H1 (cell line): Measurements from ENCODE around the gene CCR9. TPM values are rescaled to one million over a fixed set of nuclear protein-coding genes. Genes with fewer than 3 reads are reported as not detected.
"Not testable (repeated sequence)": the region's sequence is repeated elsewhere in the genome, so short reads cannot be mapped to it uniquely, and the experiment has no call there.

Source experiments
- CTCF ChIA-PET: fragments of 300-600 bp; sonication (Branson Sonifier 250); formaldehyde crosslinking; loops from one replicate; lab custom pipeline; 2021; ENCODE audit not compliant: partially characterized antibody; lab: Charles Lee
- POLR2A ChIA-PET: fragments of 300-600 bp; sonication (Branson Sonifier 250); formaldehyde crosslinking; loops from one replicate; lab custom pipeline; 2021; ENCODE audit warnings: inconsistent platforms; ENCODE audit not compliant: partially characterized antibody; lab: Charles Lee
- DNase-seq, 2 experiments: peaks; one replicate each; pipeline versions ENCODE4 v3.0.0 to v3.0.0-alpha.2; 2010 to 2022; ENCODE audit warnings: low spot score in 2 of 2, low read depth in 1 of 2, mixed read lengths in 1 of 2
- FAIRE-seq: peaks from 2 replicates; lab custom pipeline; 2011; peaks lifted over from hg19 to GRCh38; lab: Jason Lieb, UNC
- H2AFZ ChIP-seq: 2 replicates; pipeline ENCODE4 v1.8.1; 2012; ENCODE audit warnings: low read length, inconsistent platforms
- H2AK5ac ChIP-seq: 2 replicates; pipeline ENCODE4 v1.6.1; 2013; ENCODE audit warnings: low read depth, low read length
- H2BK120ac ChIP-seq: replicated peaks from 2 replicates; pipeline ENCODE3; 2013; ENCODE audit warnings: low read depth, low read length, inconsistent platforms
- H2BK12ac ChIP-seq: 2 replicates; pipeline ENCODE4 v1.6.1; 2013; ENCODE audit warnings: low read depth, low read length
- H2BK15ac ChIP-seq: 2 replicates; pipeline ENCODE4 v1.6.1; 2013; ENCODE audit warnings: low read length
- H2BK20ac ChIP-seq: 2 replicates; pipeline ENCODE4 v1.6.1; 2013; ENCODE audit warnings: low read length
- H2BK5ac ChIP-seq: 2 replicates; pipeline ENCODE4 v1.6.1; 2013; ENCODE audit warnings: low read depth, low read length
- H3K14ac ChIP-seq: 2 replicates; pipeline ENCODE4 v1.6.1; 2013; ENCODE audit warnings: inconsistent platforms; ENCODE audit not compliant: insufficient read length
- H3K18ac ChIP-seq: 2 replicates; pipeline ENCODE4 v1.6.1; 2013; ENCODE audit warnings: low read length; ENCODE audit errors: extremely low read depth
- H3K23ac ChIP-seq: 2 replicates; pipeline ENCODE4 v1.6.1; 2013; ENCODE audit warnings: inconsistent platforms; ENCODE audit not compliant: insufficient read length
- H3K23me2 ChIP-seq: 2 replicates; pipeline ENCODE4 v1.6.1; 2013; ENCODE audit warnings: low read depth, low read length
- H3K27ac ChIP-seq: 2 replicates; pipeline ENCODE4 v1.6.1; 2011; ENCODE audit warnings: low read depth, low read length, inconsistent platforms
- H3K27me3 ChIP-seq, 4 experiments: replicated peaks in 1 of 4; 1 replicate in 1 of 4; 2 replicates in 3 of 4; pipeline versions ENCODE4 v1.6.1 to v1.8.1; 2011 to 2013; ENCODE audit warnings: low read length in 3 of 4, mild to moderate bottlenecking in 3 of 4, inconsistent platforms in 2 of 4, mixed read lengths in 2 of 4, moderate library complexity in 1 of 4; ENCODE audit not compliant: control insufficient read depth in 3 of 4, insufficient read depth in 3 of 4; ENCODE audit errors: extremely low read depth in 1 of 4
- H3K36me3 ChIP-seq, 4 experiments: 2 replicates each; pipeline versions ENCODE4 v1.6.1 to v1.8.1; 2011 to 2013; ENCODE audit warnings: mild to moderate bottlenecking in 4 of 4, low read length in 3 of 4, moderate library complexity in 2 of 4, control low read depth in 1 of 4, inconsistent platforms in 1 of 4; ENCODE audit not compliant: insufficient read depth in 4 of 4, control insufficient read depth in 2 of 4
- H3K4ac ChIP-seq: replicated peaks from 2 replicates; pipeline ENCODE3; 2013; ENCODE audit warnings: low read length, low read depth, mixed read lengths, inconsistent platforms; ENCODE audit not compliant: insufficient read length
- H3K4me1 ChIP-seq, 4 experiments: replicated peaks in 1 of 4; 1 replicate in 1 of 4; 2 replicates in 3 of 4; pipeline versions ENCODE4 v1.6.1 to v1.8.1; 2011 to 2013; ENCODE audit warnings: low read length in 3 of 4, inconsistent platforms in 2 of 4, mixed read lengths in 1 of 4; ENCODE audit not compliant: insufficient read depth in 4 of 4, control insufficient read depth in 3 of 4
- H3K4me2 ChIP-seq, 2 experiments: 2 replicates each; pipeline versions ENCODE4 v1.6.1 to v1.8.1; 2011 to 2013; ENCODE audit warnings: low read depth in 2 of 2, low read length in 2 of 2, control low read depth in 1 of 2, inconsistent platforms in 1 of 2, mild to moderate bottlenecking in 1 of 2; ENCODE audit not compliant: insufficient read depth in 1 of 2
- H3K4me3 ChIP-seq, 4 experiments: fragments of 200-600, 300-600 bp in 1 of 4; sonication (generic), shearing (Covaris generic), sonication (Bioruptor Twin) in 1 of 4; 2 replicates each; pipeline versions ENCODE4 v1.5.1 to v1.8.1; 2011 to 2016; ENCODE audit warnings: low read length in 4 of 4, low read depth in 3 of 4, control low read depth in 2 of 4, inconsistent platforms in 2 of 4, mild to moderate bottlenecking in 2 of 4, mixed read lengths in 1 of 4, moderate library complexity in 1 of 4; ENCODE audit not compliant: insufficient read depth in 2 of 4; ENCODE audit errors: extremely low read depth in 1 of 4
- H3K56ac ChIP-seq: replicated peaks from 2 replicates; pipeline ENCODE3; 2013; ENCODE audit warnings: low read depth, mild to moderate bottlenecking, mixed read lengths, low read length, inconsistent platforms; ENCODE audit not compliant: insufficient read length
- H3K79me1 ChIP-seq: 2 replicates; pipeline ENCODE4 v1.6.1; 2013; ENCODE audit warnings: low read depth, low read length, control low read depth
- H3K79me2 ChIP-seq, 2 experiments: 2 replicates each; pipeline versions ENCODE4 v1.6.1 to v1.8.1; 2012 to 2013; ENCODE audit warnings: low read length in 2 of 2, mild to moderate bottlenecking in 2 of 2, inconsistent platforms in 1 of 2; ENCODE audit not compliant: insufficient read depth in 2 of 2, control insufficient read depth in 1 of 2
- H3K9ac ChIP-seq, 4 experiments: replicated peaks in 1 of 4; 1 replicate in 1 of 4; 2 replicates in 3 of 4; pipeline versions ENCODE4 v1.6.1 to v1.8.1; 2011 to 2013; ENCODE audit warnings: low read depth in 3 of 4, low read length in 3 of 4, control low read depth in 2 of 4, mild to moderate bottlenecking in 2 of 4, moderate library complexity in 2 of 4, inconsistent platforms in 1 of 4; ENCODE audit errors: extremely low read depth in 1 of 4
- H3K9me3 ChIP-seq, 2 experiments: 2 replicates each; pipeline versions ENCODE4 v1.6.1 to v1.8.1; 2012 to 2013; ENCODE audit warnings: mild to moderate bottlenecking in 2 of 2, moderate library complexity in 2 of 2, control low read depth in 1 of 2, inconsistent platforms in 1 of 2, low read depth in 1 of 2, low read length in 1 of 2, mixed read lengths in 1 of 2; ENCODE audit not compliant: insufficient read depth in 2 of 2
- H4K20me1 ChIP-seq, 2 experiments: replicated peaks in 1 of 2; 2 replicates each; pipeline versions ENCODE3 to v1.8.1; 2011 to 2013; ENCODE audit warnings: inconsistent platforms in 2 of 2, low read length in 2 of 2, mild to moderate bottlenecking in 1 of 2; ENCODE audit not compliant: insufficient read depth in 2 of 2, control insufficient read depth in 1 of 2
- H4K5ac ChIP-seq: 2 replicates; pipeline ENCODE4 v1.6.1; 2013; ENCODE audit warnings: low read length, low read depth, mixed read lengths, inconsistent platforms; ENCODE audit not compliant: insufficient read length
- H4K8ac ChIP-seq: 2 replicates; pipeline ENCODE4 v1.8.0; 2013; ENCODE audit warnings: mild to moderate bottlenecking, moderate library complexity, low read length, inconsistent platforms; ENCODE audit not compliant: insufficient read depth; ENCODE audit errors: extremely low read depth
- H4K91ac ChIP-seq: replicated peaks from 2 replicates; pipeline ENCODE3; 2013; ENCODE audit warnings: low read length, mixed read lengths, inconsistent platforms; ENCODE audit not compliant: insufficient read length
- WGBS, 2 experiments: shearing (Covaris generic) in 1 of 2; methylation state at CpG; one replicate each; pipeline versions ENCODE4 v1.1.6 to v1.1.7; 2013 to 2015; ENCODE audit warnings: low lambda C conversion rate in 2 of 2, mixed read lengths in 2 of 2, inconsistent platforms in 1 of 2, low coverage in 1 of 2, missing lambda C conversion rate in 1 of 2; ENCODE audit not compliant: insufficient replicate concordance in 2 of 2, insufficient coverage in 1 of 2, insufficient read length in 1 of 2; ENCODE audit errors: extremely low coverage in 1 of 2, missing lambda C conversion rate in 1 of 2; 5-methylcytosine and 5-hydroxymethylcytosine counted together
- polyA plus RNA-seq, 7 experiments: library from polyadenylated mRNA; depleted of rRNA in 3 of 7; stranded (reverse) in 5 of 7; unstranded in 2 of 7; fragments of >200 nt in 5 of 7; fragments of 200-250 nt in 2 of 7; gene quantifications; 1 replicate in 5 of 7; 2 replicates in 1 of 7; 4 replicates in 1 of 7; pipeline versions ENCODE4 v1.2.1 to v1.2.3, GENCODE V29; 2011 to 2013; ENCODE audit warnings: missing spikeins in 2 of 7, mixed read lengths in 2 of 7
- total RNA-seq: library from RNA; stranded (reverse); fragmentation: NEBNext Ultra II Directional; extraction: Animal tissue kit (Norgen Biotek cat#: 25700); gene quantifications from 2 replicates; pipeline ENCODE4 v1.2.1, GENCODE V29; 2021

Gene CCR9
- total and polyA plus RNA-seq, 2 of the 8 experiments (the other 6 are each of a cell fraction or from before 2014, with no cell fraction given), result not detected

DNA sequence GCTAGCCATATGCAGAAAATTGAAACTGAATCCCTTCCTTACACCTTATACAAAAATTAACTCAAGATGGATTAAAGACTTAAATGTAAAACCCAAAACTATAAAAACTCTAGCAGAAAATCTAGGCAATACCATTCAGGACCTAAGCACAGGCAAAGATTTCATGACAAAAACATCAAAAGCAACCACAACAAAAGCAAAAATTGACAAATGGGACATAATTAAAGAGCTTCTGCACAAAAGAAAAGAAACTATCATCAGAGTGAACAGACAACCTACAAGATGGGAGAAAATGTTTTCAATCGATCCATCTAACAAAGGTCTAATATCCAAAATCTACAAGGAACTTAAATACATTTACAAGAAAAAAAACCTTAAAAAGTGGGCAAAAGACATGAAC is 30.0 kb upstream of the CCR9 start:
- H3K27ac ChIP-seq, DNase-seq, H4K5ac ChIP-seq, H2AK5ac ChIP-seq, H3K36me3 ChIP-seq, H3K4ac ChIP-seq, H2AFZ ChIP-seq, H3K56ac ChIP-seq, H2BK5ac ChIP-seq, H3K14ac ChIP-seq, H2BK15ac ChIP-seq, H3K4me1 ChIP-seq, H3K9ac ChIP-seq, H3K9me3 ChIP-seq, H3K4me3 ChIP-seq, H3K79me1 ChIP-seq, H2BK12ac ChIP-seq, H3K27me3 ChIP-seq, H4K8ac ChIP-seq, FAIRE-seq, H3K4me2 ChIP-seq, H4K91ac ChIP-seq, H3K23ac ChIP-seq, H3K18ac ChIP-seq, POLR2A ChIA-PET, H2BK20ac ChIP-seq, H2BK120ac ChIP-seq, H4K20me1 ChIP-seq, H3K79me2 ChIP-seq, H3K23me2 ChIP-seq: not testable (repeated sequence)
- CTCF ChIA-PET, result interaction anchor here (0.6 kb wide), 1 partner anchor 128 kb away, joined by 3 read pairs; no protein-coding TSS in a partner anchor
- 93% methylated on average over 1 of the region's 1 CpG; no CpG with 5 or more reads in 1 of the 2 experiments for WGBS, 2 experiments

DNA sequence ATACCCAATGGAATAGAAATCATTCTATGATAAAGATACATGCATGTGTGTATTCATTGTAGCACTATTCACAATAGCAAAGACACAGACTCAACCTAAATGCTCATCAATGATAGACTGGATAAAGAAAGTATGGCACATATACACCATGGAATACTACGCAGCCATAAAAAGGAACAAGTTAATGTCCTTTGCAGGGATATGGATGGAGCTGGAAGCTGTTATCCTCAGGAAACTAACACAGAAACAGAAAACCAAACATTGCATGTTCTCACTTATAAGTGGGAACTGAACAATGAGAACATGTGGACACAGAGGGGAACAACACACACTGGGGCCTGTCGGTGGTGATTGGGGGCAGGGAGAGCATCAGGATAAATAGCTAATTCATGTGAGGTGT is 29.3 kb upstream of the CCR9 start:
- WGBS, 2 experiments, result 98% methylated on average over 2 of the region's 2 CpGs; no CpG with 5 or more reads in 1 of the 2 experiments
- POLR2A ChIA-PET, H3K27me3 ChIP-seq: not testable (repeated sequence)

More for the DNA sequence above, 29.3 kb upstream of the CCR9 start:
- H2AK5ac ChIP-seq, H3K4me2 ChIP-seq, H3K9me3 ChIP-seq, H2BK12ac ChIP-seq, H2BK120ac ChIP-seq, H3K27ac ChIP-seq, H4K20me1 ChIP-seq, H3K9ac ChIP-seq, H3K23me2 ChIP-seq, H3K4me1 ChIP-seq, H2BK5ac ChIP-seq, H2BK20ac ChIP-seq, H3K4ac ChIP-seq, H3K79me2 ChIP-seq, H3K56ac ChIP-seq, H2AFZ ChIP-seq, DNase-seq, H4K91ac ChIP-seq, H4K5ac ChIP-seq, H3K4me3 ChIP-seq, H3K79me1 ChIP-seq, H2BK15ac ChIP-seq, H3K36me3 ChIP-seq, H3K14ac ChIP-seq, H3K23ac ChIP-seq, FAIRE-seq, H4K8ac ChIP-seq, H3K18ac ChIP-seq: not testable (repeated sequence)
- CTCF ChIA-PET, result interaction anchor here (0.6 to 0.7 kb wide), 2 partner anchors 10 to 127 kb away, joined by 3 read pairs; no protein-coding TSS in a partner anchor
